ENCODE data around the gene COL28A1.
"Not testable (repeated sequence)": the region's sequence is repeated elsewhere in the genome, so short reads cannot be mapped to it uniquely, and the experiment has no call there.

COL28A1 gene

GRCh38 chr7:7517754-7518153 lies 17.9 kb downstream of the COL28A1 start:
- no peak for DNase-seq (ENCODE audit: low spot score)

GRCh38 chr7:7516662-7517061 lies 19.0 kb downstream of the COL28A1 start:
- no peak for DNase-seq (ENCODE audit: low spot score)

- DNase-seq (ENCODE audit: low spot score): no peak
Measured at GRCh38 chr7:7516156-7516555, 19.5 kb downstream of the COL28A1 start.

- no peak for DNase-seq (ENCODE audit: low spot score)
Measured at GRCh38 chr7:7512861-7513597, 22.6 kb downstream of the COL28A1 start.

- no peak for DNase-seq (ENCODE audit: low spot score)
Measured at GRCh38 chr7:7510794-7511193, 24.9 kb downstream of the COL28A1 start.

GRCh38 chr7:7505915-7506314 lies 29.8 kb downstream of the COL28A1 start:
- no peak for DNase-seq (ENCODE audit: low spot score)

- no peak for DNase-seq (ENCODE audit: low spot score)
Measured at GRCh38 chr7:7504910-7505704, 30.6 kb downstream of the COL28A1 start.

GRCh38 chr7:7499892-7500291 lies 35.8 kb downstream of the COL28A1 start:
- no peak for DNase-seq (ENCODE audit: low spot score)

- DNase-seq (ENCODE audit: low spot score): no peak
Measured at GRCh38 chr7:7498856-7499255, 36.8 kb downstream of the COL28A1 start.

- no peak for DNase-seq (ENCODE audit: low spot score)
Measured at GRCh38 chr7:7496311-7496710, 39.4 kb downstream of the COL28A1 start.

- DNase-seq (ENCODE audit: low spot score): no peak
Measured at GRCh38 chr7:7495171-7495570, 40.5 kb downstream of the COL28A1 start.

- no peak for DNase-seq (ENCODE audit: low spot score)
Measured at GRCh38 chr7:7491044-7491443, 44.6 kb downstream of the COL28A1 start.

- DNase-seq (ENCODE audit: low spot score): no peak
Measured at GRCh38 chr7:7490003-7490402, 45.7 kb downstream of the COL28A1 start.

GRCh38 chr7:7489546-7489945 lies 46.1 kb downstream of the COL28A1 start:
- no peak for DNase-seq (ENCODE audit: low spot score)

GRCh38 chr7:7486362-7486761 lies 49.3 kb downstream of the COL28A1 start:
- DNase-seq (ENCODE audit: low spot score): no peak

GRCh38 chr7:7484072-7484471 lies 51.6 kb downstream of the COL28A1 start:
- no peak for DNase-seq (ENCODE audit: low spot score)

- no peak for DNase-seq (ENCODE audit: low spot score)
Measured at GRCh38 chr7:7481802-7482201, 53.9 kb downstream of the COL28A1 start.

- DNase-seq (ENCODE audit: low spot score): no peak
Measured at GRCh38 chr7:7479275-7479805, 56.3 kb downstream of the COL28A1 start.

- DNase-seq (ENCODE audit: low spot score): no peak
Measured at GRCh38 chr7:7478569-7478968, 57.1 kb downstream of the COL28A1 start.

- not testable (repeated sequence) for DNase-seq (ENCODE audit: low spot score)
Measured at GRCh38 chr7:7477641-7478040, 58.0 kb downstream of the COL28A1 start.

- DNase-seq (ENCODE audit: low spot score): no peak
Measured at GRCh38 chr7:7476381-7476780, 59.3 kb downstream of the COL28A1 start.

- DNase-seq (ENCODE audit: low spot score): no peak
Measured at GRCh38 chr7:7475601-7476000, 60.1 kb downstream of the COL28A1 start.

- DNase-seq (ENCODE audit: low spot score): no peak
Measured at GRCh38 chr7:7474436-7474835, 61.2 kb downstream of the COL28A1 start.
